HepG2 (cell line): Measurements from ENCODE around the gene ZNF540. TPM values are rescaled to one million over a fixed set of nuclear protein-coding genes. Genes with fewer than 3 reads are reported as not detected.

Source experiments
- ATAC-seq: fragments of 200-7000 bp; cut with Tn5 transposase; 3 replicates; pipeline ENCODE4 v1.9.1; 2020; ENCODE audit warnings: mild to moderate bottlenecking, moderate library complexity
- BruUV-seq: library from RNA; stranded (reverse); fragments of 400-500 nt; replicated peaks from 2 replicates; lab custom pipeline; 2021; lab: Mats Ljungman, UMichigan
- CTCF ChIA-PET: fragments of 300-600 bp; formaldehyde crosslinking; extraction: SDS; loops from one replicate; lab custom pipeline; 2021; ENCODE audit warnings: low total read pairs, inconsistent platforms, low intra/inter-chr PET ratio; lab: Yijun Ruan, JAX
- POLR2A ChIA-PET: fragments of 350-600 bp; sonication (Branson Sonifier 250); formaldehyde crosslinking; loops from one replicate; lab custom pipeline; 2020; ENCODE audit warnings: antibody characterized with exemption, inconsistent platforms; lab: Yijun Ruan, JAX
- DNase-seq: peaks from one replicate; pipeline ENCODE4 v3.0.0-alpha.2; 2015; ENCODE audit warnings: low spot score
- FAIRE-seq: peaks from 3 replicates; lab custom pipeline; 2011; peaks lifted over from hg19 to GRCh38; lab: Jason Lieb, UNC
- H2AFZ ChIP-seq: one replicate; pipeline ENCODE4 v1.6.1; 2011; ENCODE audit warnings: low read length, inconsistent platforms
- H3K27ac ChIP-seq: fragments of 300-600 bp; 3 replicates; pipeline ENCODE4 v1.8.0; 2011; ENCODE audit warnings: mixed run types, mild to moderate bottlenecking, mixed read lengths, low read length, inconsistent platforms; ENCODE audit not compliant: insufficient read depth; ENCODE audit errors: extremely low read length
- H3K27me3 ChIP-seq, 2 experiments: fragments of 200-600 bp in 1 of 2; 2 replicates in 1 of 2; 3 replicates in 1 of 2; pipeline versions ENCODE4 v1.6.0 to v1.8.0; 2011; ENCODE audit warnings: low read length in 2 of 2, mild to moderate bottlenecking in 2 of 2, moderate library complexity in 2 of 2, inconsistent platforms in 1 of 2; ENCODE audit not compliant: insufficient read depth in 2 of 2, control insufficient read depth in 1 of 2
- H3K36me3 ChIP-seq, 2 experiments: fragments of 200-600 bp in 1 of 2; replicated peaks in 1 of 2; 2 replicates in 1 of 2; 3 replicates in 1 of 2; pipeline versions ENCODE4 v1.5.1 to v1.8.0; 2011; ENCODE audit warnings: low read length in 2 of 2, inconsistent platforms in 1 of 2; ENCODE audit not compliant: insufficient read depth in 2 of 2, control insufficient read depth in 1 of 2
- H3K4me1 ChIP-seq: 2 replicates; pipeline ENCODE4 v1.5.1; 2012; ENCODE audit warnings: low read length, inconsistent platforms; ENCODE audit not compliant: insufficient read depth
- H3K4me2 ChIP-seq: 2 replicates; pipeline ENCODE4 v1.6.0; 2011; ENCODE audit warnings: low read depth, low read length, inconsistent platforms
- H3K4me3 ChIP-seq, 3 experiments: fragments of 200-600 bp in 1 of 3; sonication (generic), shearing (Covaris generic) in 1 of 3; replicated peaks in 1 of 3; 2 replicates each; pipeline ENCODE4 v1.5.1; 2011 to 2016; ENCODE audit warnings: low read length in 3 of 3, inconsistent platforms in 2 of 3, low read depth in 2 of 3, mild to moderate bottlenecking in 2 of 3, control low read depth in 1 of 3, mixed read lengths in 1 of 3; ENCODE audit not compliant: insufficient read depth in 1 of 3
- H3K79me2 ChIP-seq: one replicate; pipeline ENCODE4 v1.6.1; 2011; ENCODE audit warnings: low read length, inconsistent platforms; ENCODE audit not compliant: insufficient read depth
- H3K9ac ChIP-seq: 2 replicates; pipeline ENCODE4 v1.6.0; 2011; ENCODE audit warnings: mild to moderate bottlenecking, low read depth, low read length, inconsistent platforms; ENCODE audit not compliant: insufficient read depth
- H3K9me3 ChIP-seq: 2 replicates; pipeline ENCODE4 v1.5.1; 2012; ENCODE audit warnings: mild to moderate bottlenecking, low read length
- H4K20me1 ChIP-seq: 2 replicates; pipeline ENCODE4 v1.6.0; 2011; ENCODE audit warnings: inconsistent platforms, mild to moderate bottlenecking, low read length, moderate library complexity; ENCODE audit not compliant: insufficient read depth
- BORCS8-MEF2B ChIP-seq: sonication (generic); formaldehyde crosslinking; IDR thresholded peaks from 2 replicates; pipeline ENCODE4 v1.8.0; 2022; ENCODE audit warnings: mild to moderate bottlenecking, missing genetic modification reagents
- DR1 ChIP-seq: sonication (generic); formaldehyde crosslinking; IDR thresholded peaks from 2 replicates; pipeline ENCODE4 v1.8.0; 2021; ENCODE audit warnings: mild to moderate bottlenecking, missing genetic modification reagents, inconsistent platforms
- TBX3 ChIP-seq: fragments of 450-650 bp; IDR thresholded peaks from 2 replicates; pipeline ENCODE4 v1.6.1; 2017; ENCODE audit warnings: antibody characterized with exemption, mild to moderate bottlenecking, inconsistent platforms, borderline replicate concordance
- ZNF235 ChIP-seq: sonication (generic); formaldehyde crosslinking; IDR thresholded peaks from 2 replicates; pipeline ENCODE4 v1.8.1; 2023; ENCODE audit warnings: mild to moderate bottlenecking, missing genetic modification reagents, borderline replicate concordance
- ZNF274 ChIP-seq: sonication (generic); formaldehyde crosslinking; IDR thresholded peaks from 2 replicates; pipeline ENCODE4 v1.5.1; 2020; ENCODE audit warnings: mild to moderate bottlenecking, missing genetic modification reagents
- WGBS: methylation state at CpG from one replicate; pipeline ENCODE4 v1.1.6; 2017; ENCODE audit warnings: low lambda C conversion rate; 5-methylcytosine and 5-hydroxymethylcytosine counted together
- in situ Hi-C: cut with HindIII; loops from 2 replicates; pipeline ENCODE4 v1.10.0; 2017; ENCODE audit warnings: low pct_unique_long_range_greater_than_20kb; ENCODE audit not compliant: extremely low pct_ligation_motif_present
- intact Hi-C: fragments of 100-400 bp; cut with micrococcal nuclease; formaldehyde crosslinking; loops from one replicate; pipeline ENCODE4 v1.10.0; 2022; ENCODE audit not compliant: unreplicated experiment
- polyA plus RNA-seq, 8 experiments: library from polyadenylated mRNA; depleted of rRNA in 3 of 8; stranded (reverse) in 7 of 8; unstranded in 1 of 8; fragments of >200 nt; fragmentation: Illumina TruSeq in 4 of 8; extraction: Trizol in 4 of 8; gene quantifications; 2 replicates each; pipeline versions ENCODE4 v1.2.1 to v1.2.3, GENCODE V29; 2011 to 2016; ENCODE audit warnings: low read depth in 4 of 8, missing spikeins in 1 of 8, mixed read lengths in 1 of 8; ENCODE audit not compliant: insufficient read depth in 1 of 8
- total RNA-seq, 5 experiments: library from RNA; depleted of rRNA; stranded (reverse); fragments of >200 nt; fragmentation: Illumina TruSeq; extraction: Trizol; gene quantifications; 2 replicates each; pipeline ENCODE4 v1.2.3, GENCODE V29; 2016; ENCODE audit warnings: low read depth in 1 of 5
- TF ChIP-seq, protein P1 (sequence below): fragments of 450-650 bp; IDR thresholded peaks from 2 replicates; pipeline ENCODE4 v1.6.1; 2016

Gene ZNF540
- total and polyA plus RNA-seq, 2 of the 13 experiments (the other 11 are each of a cell fraction or from before 2014, with no cell fraction given): 0.21 to 0.40 TPM

DNA sequence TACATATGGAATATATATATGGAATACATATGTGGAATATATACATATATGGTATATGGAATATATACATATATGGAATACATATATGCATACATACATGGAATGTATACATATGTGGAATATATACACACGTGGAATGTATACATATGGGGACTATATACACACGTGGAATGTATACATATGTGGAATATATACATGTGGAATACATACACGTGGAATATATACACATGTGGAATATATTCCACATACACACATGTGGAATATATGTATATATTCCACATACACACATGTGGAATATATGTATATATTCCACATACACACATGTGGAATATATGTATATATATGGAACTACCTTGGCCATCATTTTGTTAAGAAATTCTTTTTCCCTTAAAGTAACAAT lies 31.2 kb upstream of the ZNF540 start:
- in situ Hi-C loops: no loop called here
- Histone ChIP-seq H3K4me1 (no peaks in the 10 kb centered on the region), H3K27me3 (no peaks in the 10 kb centered on the region), H3K27ac (no peak overlapping the region), H3K79me2 (no peaks in the 10 kb centered on the region), H2AFZ (no peak overlapping the region), H3K4me3 (no peak overlapping the region), H3K36me3 (0 out of 5 replicates have a peak, but pooled peaks cover 0 to 5% of the 10 kb centered on the region in 2 experiments), H4K20me1 (no peaks in the 10 kb centered on the region), H3K9me3 (peaks cover 95% of the 10 kb centered on the region), H3K9ac (no peak overlapping the region), H3K4me2 (no peak overlapping the region)
- intact Hi-C loops: no loop called here
- FAIRE-seq: no peak
- CTCF ChIA-PET: no interaction called here
- WGBS: 25% methylated on average over 3 of the region's 3 CpGs
- TF ChIP-seq, protein P1, sequence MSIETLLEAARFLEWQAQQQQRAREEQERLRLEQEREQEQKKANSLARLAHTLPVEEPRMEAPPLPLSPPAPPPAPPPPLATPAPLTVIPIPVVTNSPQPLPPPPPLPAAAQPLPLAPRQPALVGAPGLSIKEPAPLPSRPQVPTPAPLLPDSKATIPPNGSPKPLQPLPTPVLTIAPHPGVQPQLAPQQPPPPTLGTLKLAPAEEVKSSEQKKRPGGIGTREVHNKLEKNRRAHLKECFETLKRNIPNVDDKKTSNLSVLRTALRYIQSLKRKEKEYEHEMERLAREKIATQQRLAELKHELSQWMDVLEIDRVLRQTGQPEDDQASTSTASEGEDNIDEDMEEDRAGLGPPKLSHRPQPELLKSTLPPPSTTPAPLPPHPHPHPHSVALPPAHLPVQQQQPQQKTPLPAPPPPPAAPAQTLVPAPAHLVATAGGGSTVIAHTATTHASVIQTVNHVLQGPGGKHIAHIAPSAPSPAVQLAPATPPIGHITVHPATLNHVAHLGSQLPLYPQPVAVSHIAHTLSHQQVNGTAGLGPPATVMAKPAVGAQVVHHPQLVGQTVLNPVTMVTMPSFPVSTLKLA: peak; percentile 96
- TF ChIP-seq BORCS8-MEF2B (CRISPR knock-in tag): no peak
- TF ChIP-seq DR1 (CRISPR knock-in tag): no peak
- TF ChIP-seq ZNF235: no peak
- POLR2A ChIA-PET: no interaction called here
- no peak for DNase-seq
- ATAC-seq: no peak
- no TSS peak for BruUV-seq

DNA sequence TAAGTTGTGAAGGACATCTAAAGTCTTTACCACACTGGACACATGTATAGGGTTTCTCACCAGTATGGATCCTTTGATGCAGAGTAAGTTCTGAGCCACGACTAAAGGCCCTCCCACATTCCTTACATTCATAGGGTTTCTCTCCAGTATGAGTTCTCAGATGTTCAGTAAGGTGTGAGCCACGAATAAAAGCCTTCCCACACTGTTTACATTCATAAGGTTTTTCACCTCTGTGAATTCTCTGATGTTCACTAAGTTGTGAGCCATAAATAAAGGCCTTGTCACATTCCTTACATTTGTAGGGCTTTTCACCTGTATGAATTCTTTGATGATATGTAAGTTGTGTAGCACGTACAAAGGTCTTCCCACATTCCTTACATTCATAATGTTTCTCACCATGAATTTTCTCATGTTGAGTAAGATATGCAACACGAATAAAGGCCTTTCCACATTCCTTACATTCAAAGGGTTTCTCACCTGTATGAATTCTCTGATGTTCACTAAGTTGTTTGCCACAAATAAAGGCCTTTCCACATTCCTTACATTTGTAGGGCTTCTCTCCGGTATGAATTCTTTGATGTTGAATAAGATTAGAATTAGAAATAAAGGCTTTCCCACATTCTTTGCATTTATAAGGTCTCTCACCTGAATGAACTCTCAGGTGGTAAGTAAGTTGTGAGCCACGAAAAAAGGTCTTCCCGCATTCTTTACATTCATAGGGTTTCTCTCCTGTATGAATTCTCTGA lies 29.9 kb upstream of the ZNF540 start:
- no TSS peak for BruUV-seq
- no peak overlapping the region for H3K9ac ChIP-seq
- WGBS: 64% methylated on average over 7 of the region's 7 CpGs
- no peaks in the 10 kb centered on the region for H3K79me2 ChIP-seq
- CTCF ChIA-PET: no interaction called here
- H4K20me1 ChIP-seq: no peaks in the 10 kb centered on the region
- no peak overlapping the region for H2AFZ ChIP-seq
- no peak for TF ChIP-seq TBX3
- peak; percentile 98; the same call in 1 of the 2 replicates for TF ChIP-seq ZNF274 (CRISPR knock-in tag)
- TF ChIP-seq, all 625 proteins: peak for 1
- in situ Hi-C loops: no loop called here
- 0 out of 5 replicates have a peak, but pooled peaks cover 0 to 5% of the 10 kb centered on the region in 2 experiments for H3K36me3 ChIP-seq
- no peak overlapping the region for H3K4me3 ChIP-seq
- no peaks in the 10 kb centered on the region for H3K4me1 ChIP-seq
- DNase-seq (no peak), ATAC-seq (no peak), FAIRE-seq (no peak)
- intact Hi-C loops: no loop called here
- no peak overlapping the region for H3K27ac ChIP-seq
- H3K27me3 ChIP-seq: no peaks in the 10 kb centered on the region
- peaks cover 91% of the 10 kb centered on the region for H3K9me3 ChIP-seq
- H3K4me2 ChIP-seq: no peak overlapping the region
- POLR2A ChIA-PET: no interaction called here
